ENCODE data around the gene DCP1A.
"Not testable (repeated sequence)": the region's sequence is repeated elsewhere in the genome, so short reads cannot be mapped to it uniquely, and the experiment has no call there.

The DCP1A gene

GRCh38 chr3:53261712-53262111 lies 85.6 kb downstream of the DCP1A start:
- DNase-seq: no peak

- no peak for DNase-seq
These were observed 87.0 kb downstream of the DCP1A start for GRCh38 chr3:53260286-53260785.

GRCh38 chr3:53259427-53260259 lies 87.7 kb downstream of the DCP1A start:
- no peak for DNase-seq

GRCh38 chr3:53258600-53259426 lies 88.5 kb downstream of the DCP1A start:
- DNase-seq: no peak

- no peak for DNase-seq
These were observed 89.9 kb downstream of the DCP1A start for GRCh38 chr3:53257465-53257864.

GRCh38 chr3:53256704-53257055 lies 90.7 kb downstream of the DCP1A start:
- no peak for DNase-seq

- DNase-seq: peak; percentile 68
These were observed 91.3 kb downstream of the DCP1A start, which contains the start of gene TKT for GRCh38 chr3:53255775-53256703. Gene TKT, minus strand, starts transcription at chr3:53256022. Its CDS starts 80 bp downstream, at chr3:53255942.

- no peak for DNase-seq
These were observed 91.9 kb downstream of the DCP1A start for GRCh38 chr3:53255423-53255774.

GRCh38 chr3:53254509-53255422 lies 92.6 kb downstream of the DCP1A start:
- peak; percentile 37 for DNase-seq

GRCh38 chr3:53253707-53254508 lies 93.4 kb downstream of the DCP1A start:
- no peak for DNase-seq

GRCh38 chr3:53252947-53253322 lies 94.4 kb downstream of the DCP1A start:
- not testable (repeated sequence) for DNase-seq

- DNase-seq: no peak
These were observed 95.0 kb downstream of the DCP1A start for GRCh38 chr3:53252096-53252946.

- DNase-seq: no peak
These were observed 96.3 kb downstream of the DCP1A start for GRCh38 chr3:53250881-53251605.

GRCh38 chr3:53250453-53250852 lies 96.9 kb downstream of the DCP1A start:
- no peak for DNase-seq

GRCh38 chr3:53248161-53248560 lies 99.2 kb downstream of the DCP1A start:
- no peak for DNase-seq

GRCh38 chr3:53247619-53248018 lies 99.7 kb downstream of the DCP1A start:
- no peak for DNase-seq

- DNase-seq: no peak
These were observed 103.1 kb downstream of the DCP1A start for GRCh38 chr3:53244271-53244670.

GRCh38 chr3:53243785-53244184 lies 103.6 kb downstream of the DCP1A start:
- DNase-seq: no peak

GRCh38 chr3:53243165-53243564 lies 104.2 kb downstream of the DCP1A start:
- no peak for DNase-seq
